NCI-H526 treated with DMSO at 0.1 percent for 48 hours (cell line): ENCODE measurements around the gene NFIB.

Experiments
- DNase-seq: peaks from one replicate; lab custom pipeline; 2025; lab: John Stamatoyannopoulos, UW

The NFIB gene

DNA sequence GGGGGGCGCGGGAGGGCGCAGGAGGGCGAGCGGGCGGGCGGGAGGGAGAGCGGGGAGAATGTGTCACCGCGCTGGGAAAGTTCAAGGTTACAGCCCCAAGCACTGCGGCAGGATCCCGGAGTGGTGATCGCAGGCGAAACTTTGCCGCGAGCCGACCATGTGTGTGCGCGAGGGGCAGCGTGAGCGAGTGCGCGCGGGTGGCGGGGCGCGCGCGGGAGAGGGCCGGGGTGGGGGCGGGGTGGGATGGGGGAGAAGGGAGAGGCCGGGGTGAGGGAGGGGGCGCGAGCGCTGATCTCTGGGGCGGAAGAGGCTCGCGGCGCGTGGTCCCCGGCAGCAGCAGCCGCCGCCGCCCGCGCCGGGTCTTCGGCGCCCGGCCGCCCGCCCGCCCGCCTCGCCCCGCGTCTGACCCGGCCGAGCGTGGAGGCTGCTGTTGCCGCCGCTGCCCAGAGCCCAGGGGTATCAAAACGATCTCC is at the start of gene NFIB:
TSS of gene NFIB (minus strand) at position 191 of the 473 bp plus-strand sequence. CDS start 630 bp downstream, outside the sequence.
- DNase-seq, result peak; percentile 67

- DNase-seq, result no peak
Observed at GRCh38 chr9:14362175-14362574, 48.2 kb upstream of the NFIB start.

DNA sequence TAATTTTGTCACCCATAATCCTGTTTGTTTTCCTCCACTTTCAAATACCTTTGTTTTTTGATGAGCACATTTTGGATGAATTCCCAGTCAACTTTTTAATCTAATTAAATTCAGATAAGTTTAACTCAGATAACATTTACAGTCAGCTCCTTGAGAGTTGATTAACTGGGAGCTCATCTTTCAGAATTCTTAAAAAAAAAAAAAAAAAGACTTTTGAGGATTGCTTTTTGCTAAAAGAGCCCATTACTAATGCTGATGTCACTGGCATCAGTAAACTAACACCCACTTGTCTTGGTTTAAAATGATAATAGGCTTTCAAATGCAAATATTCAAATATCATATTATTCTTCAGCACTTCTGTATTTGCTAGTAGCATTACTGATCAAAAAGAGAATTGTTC is 47.1 kb upstream of the NFIB start:
- no peak for DNase-seq

GRCh38 chr9:14358523-14358922 is 44.6 kb upstream of the NFIB start:
- no peak for DNase-seq

- no peak for DNase-seq
Observed at GRCh38 chr9:14356351-14357265, 42.7 kb upstream of the NFIB start.

- no peak for DNase-seq
Observed at GRCh38 chr9:14354201-14354600, 40.3 kb upstream of the NFIB start.

GRCh38 chr9:14353222-14354056 is 39.5 kb upstream of the NFIB start:
- peak; percentile 74 for DNase-seq

DNA sequence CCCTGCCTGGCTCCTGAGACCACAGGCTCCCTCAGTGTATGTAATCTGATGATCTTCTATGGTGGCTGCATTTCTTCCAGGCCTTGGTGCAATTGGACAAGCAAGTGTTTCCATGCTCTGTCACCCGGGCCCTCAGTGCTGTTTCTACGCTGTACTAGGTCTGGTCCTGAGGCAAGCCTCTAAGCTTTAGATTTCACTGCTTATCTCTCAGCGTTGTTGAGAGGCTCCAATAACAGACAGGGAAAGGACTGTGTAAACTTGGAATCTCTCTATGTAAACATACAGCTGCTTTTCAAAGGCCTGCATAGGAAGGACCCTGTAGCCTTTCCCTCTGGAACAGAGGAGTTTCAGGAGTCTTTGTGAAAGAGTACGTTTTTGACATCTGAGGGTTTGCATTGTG is 38.6 kb upstream of the NFIB start:
- DNase-seq, result no peak

DNA sequence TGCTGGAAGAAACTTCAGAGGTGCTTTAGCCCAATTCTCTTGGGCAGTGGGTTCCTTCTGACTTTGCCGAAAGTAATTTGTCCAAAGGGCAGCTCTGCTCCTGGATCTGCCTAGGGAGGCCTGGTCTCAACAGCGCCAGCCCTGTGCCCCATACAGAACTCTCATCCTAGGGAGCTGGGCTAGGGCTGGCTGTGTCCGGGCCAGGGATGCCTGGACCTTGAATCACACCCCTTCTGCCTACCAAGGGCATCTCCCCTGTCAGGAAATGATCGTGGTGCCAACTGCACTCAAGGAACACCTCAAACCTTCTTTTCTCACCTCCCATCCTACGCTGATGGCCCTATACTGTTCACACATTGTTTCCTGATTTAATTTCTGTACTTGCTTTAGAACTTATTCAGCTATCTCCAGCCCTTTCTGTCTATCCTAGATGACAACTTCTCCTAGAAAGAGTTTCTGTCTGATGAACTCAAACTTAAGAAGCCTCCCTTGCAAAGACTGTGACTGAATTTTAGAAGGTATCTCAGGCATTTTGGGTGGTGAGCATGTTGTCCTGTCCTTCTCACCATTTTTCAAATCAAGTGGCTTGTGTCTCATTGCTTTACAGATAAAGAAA is 37.4 kb upstream of the NFIB start:
- DNase-seq, result no peak

DNA sequence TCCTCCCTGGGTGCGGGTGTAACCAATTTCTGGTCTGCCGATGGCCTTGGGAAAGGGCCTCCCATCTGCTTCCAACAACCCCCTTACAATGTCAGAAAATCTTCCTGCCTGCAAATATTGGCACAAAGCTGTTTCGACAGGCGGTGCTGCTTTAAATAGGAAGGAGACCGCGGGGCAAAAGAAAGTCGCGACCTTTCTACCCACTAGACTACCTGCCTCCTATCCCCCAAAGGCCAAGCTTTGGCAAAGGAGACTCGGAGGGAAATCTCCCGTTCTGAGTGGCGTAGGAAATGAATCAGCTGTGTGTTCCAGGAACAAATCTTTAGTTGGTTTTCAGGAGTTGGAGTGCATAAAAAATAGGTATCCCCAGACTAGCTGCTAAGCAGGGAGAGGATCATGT is 36.8 kb upstream of the NFIB start:
- DNase-seq, result no peak

GRCh38 chr9:14350349-14350728 is 36.4 kb upstream of the NFIB start:
- no peak for DNase-seq

- DNase-seq, result no peak
Observed at GRCh38 chr9:14349447-14350348, 35.8 kb upstream of the NFIB start.

DNA sequence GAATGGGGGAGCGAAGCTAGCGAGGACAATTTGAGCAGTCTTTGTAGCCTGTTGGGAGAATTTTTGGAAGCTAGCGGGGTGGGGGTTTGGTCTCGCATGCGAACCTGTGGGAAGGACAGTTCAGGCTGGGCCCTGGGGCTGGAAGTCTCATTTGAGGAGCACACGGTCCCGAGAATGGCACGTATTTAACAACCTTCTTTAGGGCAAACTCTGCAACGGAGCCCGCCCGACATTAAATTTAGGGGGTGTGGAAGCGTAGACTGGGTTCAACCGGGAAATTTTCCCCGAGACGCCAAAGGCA is 35.2 kb upstream of the NFIB start:
- DNase-seq, result no peak

- DNase-seq, result peak; percentile 30
Observed at GRCh38 chr9:14348373-14349145, 34.6 kb upstream of the NFIB start.

GRCh38 chr9:14348123-14348372 is 34.1 kb upstream of the NFIB start:
- no peak for DNase-seq

DNA sequence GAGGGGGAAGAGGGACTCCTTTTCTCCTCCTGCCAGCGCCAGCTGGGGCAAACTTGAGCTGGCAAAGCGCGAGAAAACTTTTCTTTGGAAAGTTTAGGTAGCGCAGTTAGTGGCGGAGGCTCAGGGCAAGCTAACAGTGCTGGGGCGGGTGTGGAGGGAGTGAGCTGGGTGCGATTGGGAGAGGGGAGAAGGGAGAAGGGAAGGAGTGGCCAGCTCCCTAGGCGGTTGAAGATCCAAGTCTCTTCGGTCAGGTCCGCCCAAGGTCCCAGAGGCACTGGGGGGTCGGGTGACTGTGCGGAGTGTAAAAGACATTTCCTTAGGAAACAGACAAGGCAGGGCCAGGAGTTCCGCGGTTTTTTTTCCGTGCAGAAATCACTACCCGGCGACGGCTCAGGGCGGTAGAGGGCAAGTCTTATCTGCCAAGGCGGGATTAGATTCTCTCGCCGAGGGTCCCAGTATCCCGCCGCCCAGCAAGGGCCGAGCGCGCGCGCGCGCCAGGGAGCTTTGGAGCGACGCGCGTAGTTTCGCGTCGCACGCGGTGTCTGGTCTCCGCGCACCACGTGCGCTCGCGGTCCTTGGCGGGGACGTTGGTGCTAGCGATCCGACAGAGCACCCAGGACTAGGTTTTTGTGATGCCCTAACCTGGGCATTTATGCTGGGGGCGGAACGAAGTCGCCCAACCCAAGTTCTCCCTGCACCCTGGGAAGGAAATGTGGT is 33.6 kb upstream of the NFIB start:
- no peak for DNase-seq

DNA sequence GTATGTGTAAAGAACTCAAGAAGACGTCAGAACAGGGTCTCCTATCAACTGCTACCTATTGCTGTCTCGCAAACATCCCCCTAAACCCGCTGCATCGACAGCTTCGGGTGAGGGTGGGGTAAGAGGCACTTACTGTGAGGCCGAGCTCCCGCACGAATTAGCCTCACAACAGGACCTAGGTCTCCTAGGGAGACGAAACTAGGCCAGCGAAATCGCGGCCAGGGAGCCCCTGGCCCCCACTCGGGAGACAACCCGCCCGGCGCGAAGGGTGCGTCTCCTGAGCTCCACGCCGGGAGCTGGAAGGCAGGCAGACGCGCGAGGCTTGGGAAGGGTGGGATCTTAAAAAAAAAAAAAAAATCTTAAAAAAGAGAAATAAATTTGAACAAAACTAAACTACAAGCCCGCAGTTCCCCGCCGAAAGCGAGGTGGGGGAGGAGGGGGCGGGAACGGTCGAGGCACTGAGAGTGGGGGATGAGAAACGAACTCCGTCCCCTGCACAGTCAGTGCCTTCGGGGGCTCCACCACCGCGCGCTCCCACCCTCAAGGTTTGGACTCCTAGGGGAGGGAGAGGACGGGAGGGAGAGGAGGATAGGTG is 33.0 kb upstream of the NFIB start:
- DNase-seq, result no peak

DNA sequence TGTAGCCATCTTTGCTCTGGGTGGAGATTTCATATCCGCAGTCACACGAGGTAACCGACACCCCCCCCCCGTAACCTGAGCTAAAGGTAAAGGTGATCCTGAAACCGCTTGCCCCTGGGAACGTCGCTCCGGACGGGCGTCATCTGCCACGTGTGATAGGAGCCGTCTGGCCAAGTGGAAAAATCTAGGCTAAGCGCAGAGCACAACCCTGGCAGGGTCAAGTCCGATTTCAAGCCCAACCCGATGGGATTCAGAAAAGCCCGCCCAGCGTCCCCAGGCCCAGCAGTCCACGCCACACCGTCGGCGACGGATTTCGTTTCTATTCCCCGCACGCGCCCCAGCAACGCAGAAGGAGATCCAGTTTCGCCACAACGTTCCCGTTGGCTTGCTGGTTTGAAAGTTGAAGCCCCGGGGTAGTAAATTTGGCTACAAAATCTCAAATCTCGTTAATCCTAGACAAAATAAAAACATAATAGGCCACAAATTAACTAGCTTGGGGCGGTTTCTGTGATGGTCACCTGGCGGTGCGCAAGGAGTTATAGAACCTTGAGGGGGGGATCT is 32.4 kb upstream of the NFIB start:
- no peak for DNase-seq

- no peak for DNase-seq
Observed at GRCh38 chr9:14345354-14346230, 31.7 kb upstream of the NFIB start.
